Measurements from ENCODE around the gene CTNND2. TPM values are rescaled to one million over a fixed set of nuclear protein-coding genes. Genes with fewer than 3 reads are reported as not detected.

The CTNND2 gene
- total and polyA plus RNA-seq, 9 of the 15 experiments (the other 6 are each of a cell fraction or from before 2014, with no cell fraction given) = 0.03 to 0.35 TPM; not detected in 7

- no peaks in the 10 kb centered on the region for H3K9me3 ChIP-seq (replicated peaks; ENCODE audit: control insufficient read depth, insufficient read depth, low read depth, low read length)
- TF ChIP-seq HMBOX1 (IDR thresholded peaks at IDR 0.05) = no peak
- no peak for TF ChIP-seq RBM34 (IDR thresholded peaks at IDR 0.05; ENCODE audit: borderline replicate concordance, insufficient read depth, low read length)
- no peak for TF ChIP-seq ZBTB8A (IDR thresholded peaks at IDR 0.05; ENCODE audit: partially characterized antibody)
- no peak for TF ChIP-seq ZBTB7A (IDR thresholded peaks at IDR 0.05; ENCODE audit: borderline replicate concordance, control insufficient read depth, low read depth, low read length)
- no peak for TF ChIP-seq BMI1 (IDR thresholded peaks at IDR 0.05; ENCODE audit: low read length)
- no peak for TF ChIP-seq ZBTB17 (CRISPR knock-in tag; IDR thresholded peaks at IDR 0.05)
- in situ Hi-C loops (cut with MboI) = no loop called here
- 3% methylated on average over 3 of the region's 3 CpGs for WGBS (ENCODE audit: insufficient coverage, low coverage, missing lambda C conversion rate)
- no peak for FAIRE-seq
- H3K4me2 ChIP-seq (ENCODE audit: insufficient read depth, low read length) = no peak overlapping the region
- BruUV-seq (replicated peaks) = no TSS peak
- intact Hi-C loops (cut with micrococcal nuclease) = no loop called here
- DNase-seq (ENCODE audit: extremely low read depth in 1 of 4, low spot score in 3 of 4) = no peak
- ChIA-PET POLR2A (no interaction called here), CTCF (ENCODE audit: low intra/inter-chr PET ratio) (no interaction called here)
- H3K4me1 ChIP-seq (replicated peaks in 1 of 2; ENCODE audit: control insufficient read depth in 2 of 2, insufficient read depth in 2 of 2, low read length in 2 of 2) = peaks cover 0 to 4% of the 10 kb centered on the region in 2 experiments; a peak in 1 of 5 replicates
- no peaks in the 10 kb centered on the region for H4K20me1 ChIP-seq (replicated peaks; ENCODE audit: control insufficient read depth, insufficient read depth, low read length)
- no peak for ATAC-seq
- H3K9ac ChIP-seq (ENCODE audit: insufficient read depth in 1 of 2, low read depth in 2 of 2, low read length in 2 of 2) = no peak overlapping the region
- H3K79me2 ChIP-seq (ENCODE audit: control insufficient read depth, insufficient read depth, low read length) = no peaks in the 10 kb centered on the region
- no peak overlapping the region for H3K4me3 ChIP-seq
- peaks cover 0 to 5% of the 10 kb centered on the region in 2 experiments; a peak in 1 of 5 replicates for H3K27me3 ChIP-seq (ENCODE audit: control insufficient read depth in 2 of 2, insufficient read depth in 2 of 2, low read length in 2 of 2)
- H3K27ac ChIP-seq (ENCODE audit: extremely low read depth, low read depth, low read length) = no peak overlapping the region
- H3K36me3 ChIP-seq (ENCODE audit: control insufficient read depth, insufficient read depth, low read length) = no peaks in the 10 kb centered on the region
- H3K9me1 ChIP-seq (ENCODE audit: control insufficient read depth, insufficient read depth, low read length) = no peaks in the 10 kb centered on the region
- no peak overlapping the region for H2AFZ ChIP-seq (ENCODE audit: low read depth, low read length)
Measured at GRCh38 chr5:11385901-11386293, 518.3 kb downstream of the CTNND2 start.

Measured in K562 (cell line).